Muscle of back (tissue), 11 donors: ENCODE results near the gene GALNT5. TPM values are rescaled to one million over a fixed set of nuclear protein-coding genes. Genes with fewer than 3 reads are reported as not detected.

Experiments
- DNase-seq, 3 donors: peaks; one replicate each; pipeline versions ENCODE4 v3.0.0 to v3.0.0-alpha.2; 2013
- polyA plus RNA-seq, 10 donors: library from polyadenylated mRNA; unstranded; fragments of 120-200 nt; gene quantifications; one replicate each; pipeline ENCODE4 v1.2.1, GENCODE V29; 2013; ENCODE audit not compliant: insufficient read length in 10 of 10

The GALNT5 gene
- polyA plus RNA-seq, 10 donors = 2.2 to 6.9 (median 3.3) TPM

GRCh38 chr2:157324331-157324843 is 66.9 kb downstream of the GALNT5 start:
- DNase-seq = no peak

GRCh38 chr2:157325786-157326185 is 68.3 kb downstream of the GALNT5 start, which contains the start of gene ERMN:
TSS of gene ERMN (minus strand) at chr2:157325824. CDS start at chr2:157325642, 182 bp downstream.
- DNase-seq = no peak

- DNase-seq = peak in 1 of 3 donors; percentile 22
Observed at GRCh38 chr2:157326698-157327097, 69.2 kb downstream of the GALNT5 start.

GRCh38 chr2:157327200-157327599 is 69.7 kb downstream of the GALNT5 start:
- DNase-seq = no peak

GRCh38 chr2:157327621-157328500 is 70.4 kb downstream of the GALNT5 start:
- peak; percentile 56 to 77 (median 66) for DNase-seq

GRCh38 chr2:157329524-157329923 is 72.0 kb downstream of the GALNT5 start:
- DNase-seq = no peak

- no peak for DNase-seq
Observed at GRCh38 chr2:157333304-157334047, 76.0 kb downstream of the GALNT5 start.

- no peak for DNase-seq
Observed at GRCh38 chr2:157334335-157334734, 76.8 kb downstream of the GALNT5 start.

GRCh38 chr2:157334797-157335196 is 77.3 kb downstream of the GALNT5 start:
- no peak for DNase-seq

- peak in 2 of 3 donors; percentile 12 to 19 for DNase-seq
Observed at GRCh38 chr2:157336137-157337010, 78.9 kb downstream of the GALNT5 start.

GRCh38 chr2:157337978-157338377 is 80.5 kb downstream of the GALNT5 start:
- no peak for DNase-seq

- peak in 1 of 3 donors; percentile 38 for DNase-seq
Observed at GRCh38 chr2:157339965-157340655, 82.6 kb downstream of the GALNT5 start.

GRCh38 chr2:157341381-157341780 is 83.9 kb downstream of the GALNT5 start:
- peak in 1 of 3 donors; percentile 23 for DNase-seq

GRCh38 chr2:157345647-157346389 is 88.3 kb downstream of the GALNT5 start:
- DNase-seq = no peak

GRCh38 chr2:157348291-157348921 is 90.9 kb downstream of the GALNT5 start:
- DNase-seq = no peak

GRCh38 chr2:157349949-157350515 is 92.5 kb downstream of the GALNT5 start:
- DNase-seq = peak in 1 of 3 donors; percentile 43

GRCh38 chr2:157355618-157356017 is 98.1 kb downstream of the GALNT5 start:
- DNase-seq = no peak

GRCh38 chr2:157359628-157360027 is 102.1 kb downstream of the GALNT5 start:
- DNase-seq = no peak

GRCh38 chr2:157361526-157361925 is 104.0 kb downstream of the GALNT5 start:
- no peak for DNase-seq
